Activated naive CD8-positive, alpha-beta T cell treated with anti-CD3 and anti-CD28 coated beads, Interleukin-2, amount 50 U/mL, for 16 hours (primary cell): ENCODE data around the gene MMP24.
"Not testable (repeated sequence)": the region's sequence is repeated elsewhere in the genome, so short reads cannot be mapped to it uniquely, and the experiment has no call there.

ENCODE experiments used
- DNase-seq: peaks from one replicate; pipeline ENCODE4 v3.0.0-alpha.2; 2020; ENCODE audit warnings: low read depth, low spot score

MMP24 gene

DNA sequence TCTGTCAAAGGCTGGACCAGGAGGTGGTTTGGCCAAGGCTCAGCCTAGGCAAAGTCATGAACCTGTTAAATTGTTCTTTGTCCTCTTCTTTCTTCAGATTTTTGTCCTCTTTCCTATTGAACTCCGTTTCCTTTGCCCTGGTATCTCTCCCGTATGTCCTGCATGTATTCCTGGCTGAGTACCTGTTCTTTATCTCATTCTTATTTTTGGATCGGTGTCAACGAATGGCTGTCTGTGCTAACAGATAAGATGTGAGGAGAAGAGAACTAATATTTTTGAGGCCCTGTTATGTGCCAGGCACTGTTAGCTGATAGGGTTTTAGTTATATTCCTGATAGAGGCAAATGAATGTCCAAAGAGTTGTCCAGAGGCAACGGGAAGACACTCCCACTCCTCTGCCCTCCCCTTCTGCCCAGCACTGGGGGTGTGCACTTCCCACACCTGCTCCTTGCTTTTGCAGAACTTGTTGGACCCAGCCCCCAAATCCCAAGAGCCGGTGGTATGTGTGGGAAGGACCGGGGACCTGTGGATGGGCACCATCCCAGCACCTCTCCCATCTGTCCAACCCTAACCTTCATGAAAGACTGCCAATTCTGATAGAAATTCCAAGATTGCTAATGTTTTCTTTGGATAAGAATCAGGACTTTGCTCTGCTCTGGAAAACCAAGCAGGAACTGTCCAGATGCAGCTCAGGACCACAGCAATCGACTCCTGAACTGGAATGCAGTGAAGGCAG lies 30.9 kb downstream of the MMP24 start:
- DNase-seq: no peak

DNA sequence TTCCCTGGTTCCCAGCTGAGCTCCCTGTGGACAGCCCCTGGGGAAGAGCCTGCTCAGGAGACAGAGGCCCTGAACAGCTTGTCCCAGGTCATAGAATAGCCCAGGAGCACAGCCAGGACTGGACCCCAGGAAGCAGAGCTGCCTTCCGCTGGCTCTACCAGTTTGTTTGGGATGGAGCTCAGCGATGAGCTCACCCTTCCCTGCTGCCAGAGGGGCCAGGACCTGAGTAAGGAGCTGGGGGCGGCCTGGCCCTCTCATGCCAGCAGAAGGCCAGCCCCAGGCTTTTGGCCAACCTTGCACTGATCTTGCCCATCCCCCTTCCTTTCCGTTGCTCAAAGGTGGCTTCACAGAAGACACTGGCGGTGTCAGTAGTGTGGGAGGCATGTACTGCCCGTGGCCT lies 33.9 kb downstream of the MMP24 start:
- DNase-seq: no peak

DNA sequence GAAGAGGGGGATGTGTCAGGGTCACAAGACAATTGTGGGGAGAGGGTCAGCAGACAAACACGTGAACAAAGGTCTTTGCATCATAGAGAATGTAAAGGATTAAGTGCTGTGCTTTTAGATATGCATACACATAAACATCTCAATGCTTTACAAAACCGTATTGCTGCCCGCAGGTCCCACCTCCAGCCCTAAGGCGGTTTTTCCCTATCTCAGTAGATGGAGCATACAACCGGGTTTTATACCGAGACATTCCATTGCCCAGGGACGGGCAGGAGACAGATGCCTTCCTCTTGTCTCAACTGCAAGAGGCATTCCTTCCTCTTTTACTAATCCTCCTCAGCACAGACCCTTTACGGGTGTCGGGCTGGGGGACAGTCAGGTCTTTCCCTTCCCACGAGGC lies 35.8 kb downstream of the MMP24 start:
- not testable (repeated sequence) for DNase-seq

DNA sequence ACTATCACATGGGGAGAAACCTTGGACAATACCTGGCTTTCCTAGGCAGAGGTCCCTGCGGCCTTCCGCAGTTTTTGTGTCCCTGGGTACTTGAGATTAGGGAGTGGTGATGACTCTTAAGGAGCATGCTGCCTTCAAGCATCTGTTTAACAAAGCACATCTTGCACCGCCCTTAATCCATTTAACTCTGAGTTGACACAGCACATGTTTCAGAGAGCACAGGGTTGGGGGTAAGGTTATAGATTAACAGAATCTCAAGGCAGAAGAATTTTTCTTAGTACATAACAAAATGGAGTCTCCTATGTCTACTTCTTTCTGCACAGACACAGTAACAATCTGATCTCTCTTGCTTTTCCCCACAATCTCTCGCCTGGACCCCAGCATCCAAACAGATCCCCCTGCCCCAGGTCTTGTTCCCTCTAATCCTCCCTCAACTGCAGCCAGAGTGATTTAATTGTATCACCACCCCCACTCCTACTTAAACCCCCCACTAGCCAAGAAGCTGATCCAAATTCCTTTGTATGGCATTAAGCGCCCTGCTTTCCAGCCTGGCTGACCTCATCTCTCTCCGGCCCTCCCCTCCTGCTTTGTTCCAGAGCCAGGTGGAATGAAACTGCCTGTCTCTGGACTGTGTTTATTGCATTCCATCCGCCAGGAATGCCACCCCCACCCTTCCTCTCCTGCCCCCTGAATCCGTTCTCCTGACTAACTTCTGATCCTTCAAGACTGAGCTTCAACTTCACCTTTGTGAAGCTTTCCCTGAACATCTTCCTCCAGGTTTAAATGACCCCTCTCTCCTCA lies 36.4 kb downstream of the MMP24 start:
- DNase-seq: not testable (repeated sequence)

DNA sequence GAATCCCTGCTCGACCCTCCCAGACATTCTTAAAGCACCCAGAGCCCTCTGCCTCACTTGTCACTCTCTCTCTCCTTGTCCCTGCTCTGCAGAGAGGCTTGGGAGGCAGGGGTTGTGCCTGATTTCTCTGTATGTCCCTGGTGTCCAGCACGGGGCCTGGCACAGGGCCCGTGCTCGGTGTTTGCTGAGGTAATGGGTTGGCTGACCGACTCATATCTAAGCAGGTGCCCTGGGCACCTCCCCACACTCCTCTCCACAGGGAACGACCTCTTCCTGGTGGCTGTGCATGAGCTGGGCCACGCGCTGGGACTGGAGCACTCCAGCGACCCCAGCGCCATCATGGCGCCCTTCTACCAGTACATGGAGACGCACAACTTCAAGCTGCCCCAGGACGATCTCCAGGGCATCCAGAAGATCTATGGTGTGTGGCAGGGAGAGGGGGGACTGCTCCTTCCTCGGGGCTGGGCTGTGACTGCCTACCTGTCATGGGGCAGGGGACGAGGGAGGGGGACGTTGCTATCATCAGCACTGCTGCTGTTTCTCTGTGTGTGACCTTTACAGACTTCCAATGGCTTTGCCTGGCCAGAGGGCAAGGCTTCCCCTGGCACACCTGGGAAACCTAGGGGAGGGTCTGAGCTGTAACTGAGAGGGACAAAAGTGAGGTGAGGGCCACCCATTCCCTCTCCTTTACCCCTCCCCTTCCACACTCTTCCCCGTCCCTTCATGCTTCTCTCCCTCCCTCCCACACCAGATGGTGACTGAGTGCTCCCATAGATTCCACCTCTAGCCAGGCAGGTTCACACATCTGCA lies 37.2 kb downstream of the MMP24 start:
- DNase-seq: no peak

DNA sequence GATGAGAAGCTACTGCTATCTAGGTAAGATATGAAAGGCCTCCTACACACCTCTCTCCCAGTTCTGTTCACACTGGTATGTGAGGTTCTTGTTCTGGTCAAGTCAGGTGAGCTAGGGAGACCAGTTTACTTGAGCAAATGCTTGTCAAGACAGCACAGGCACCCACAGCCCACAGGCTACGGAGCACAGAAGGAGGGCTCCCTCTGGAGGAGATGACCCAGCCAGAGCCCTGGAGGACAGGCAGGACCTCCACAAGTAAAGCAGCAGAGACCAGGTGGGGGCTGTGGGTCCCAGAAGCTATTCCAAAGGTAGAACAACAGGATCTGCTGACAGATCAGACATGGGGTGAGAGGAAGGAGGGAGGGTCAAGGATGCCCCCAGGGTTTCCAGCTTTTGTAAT lies 38.3 kb downstream of the MMP24 start:
- DNase-seq: no peak

DNA sequence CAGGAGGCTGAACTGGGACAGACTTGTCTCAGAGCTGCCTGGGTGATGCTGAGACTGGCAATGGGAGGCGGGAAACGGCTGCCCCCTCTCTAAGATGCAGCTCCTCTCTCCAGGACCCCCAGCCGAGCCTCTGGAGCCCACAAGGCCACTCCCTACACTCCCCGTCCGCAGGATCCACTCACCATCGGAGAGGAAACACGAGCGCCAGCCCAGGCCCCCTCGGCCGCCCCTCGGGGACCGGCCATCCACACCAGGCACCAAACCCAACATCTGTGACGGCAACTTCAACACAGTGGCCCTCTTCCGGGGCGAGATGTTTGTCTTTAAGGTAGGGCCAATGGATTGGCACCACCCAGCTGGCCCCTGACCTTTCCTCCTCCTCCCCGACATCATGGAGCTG lies 40.6 kb downstream of the MMP24 start:
- no peak for DNase-seq

DNA sequence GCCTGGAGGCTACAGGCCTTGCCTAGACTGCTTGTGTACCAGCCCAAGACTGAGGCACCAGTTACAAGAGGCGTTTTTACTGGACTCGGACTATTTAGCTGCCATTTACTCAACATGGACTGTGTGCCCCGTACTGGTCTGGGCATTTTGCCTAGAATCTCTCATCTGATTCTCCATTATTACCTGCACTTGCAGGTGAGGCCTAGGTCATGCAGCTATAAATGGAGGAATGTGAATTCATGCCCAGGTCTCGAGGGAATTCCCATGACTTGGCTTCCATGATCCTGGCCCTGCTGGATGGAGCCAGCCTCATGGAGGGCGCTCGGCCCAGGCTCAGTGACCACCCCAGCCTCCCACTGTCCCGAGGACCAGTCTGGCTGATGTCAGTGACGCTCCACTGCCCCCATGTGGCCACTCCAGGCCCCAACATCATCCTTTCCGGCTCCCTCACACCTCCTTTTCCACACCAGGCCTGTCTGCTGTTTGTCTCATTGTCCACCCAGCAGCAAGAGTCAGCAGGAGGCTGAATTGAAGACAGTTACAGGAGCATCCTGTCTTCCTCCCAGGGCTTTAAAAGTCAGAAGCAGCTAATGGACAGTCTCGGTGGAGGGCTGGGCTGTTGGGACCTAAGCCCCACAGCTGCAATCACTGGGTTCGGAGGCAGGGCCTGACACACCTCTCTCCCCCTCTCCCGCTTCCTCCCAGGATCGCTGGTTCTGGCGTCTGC lies 42.7 kb downstream of the MMP24 start:
- no peak for DNase-seq

DNA sequence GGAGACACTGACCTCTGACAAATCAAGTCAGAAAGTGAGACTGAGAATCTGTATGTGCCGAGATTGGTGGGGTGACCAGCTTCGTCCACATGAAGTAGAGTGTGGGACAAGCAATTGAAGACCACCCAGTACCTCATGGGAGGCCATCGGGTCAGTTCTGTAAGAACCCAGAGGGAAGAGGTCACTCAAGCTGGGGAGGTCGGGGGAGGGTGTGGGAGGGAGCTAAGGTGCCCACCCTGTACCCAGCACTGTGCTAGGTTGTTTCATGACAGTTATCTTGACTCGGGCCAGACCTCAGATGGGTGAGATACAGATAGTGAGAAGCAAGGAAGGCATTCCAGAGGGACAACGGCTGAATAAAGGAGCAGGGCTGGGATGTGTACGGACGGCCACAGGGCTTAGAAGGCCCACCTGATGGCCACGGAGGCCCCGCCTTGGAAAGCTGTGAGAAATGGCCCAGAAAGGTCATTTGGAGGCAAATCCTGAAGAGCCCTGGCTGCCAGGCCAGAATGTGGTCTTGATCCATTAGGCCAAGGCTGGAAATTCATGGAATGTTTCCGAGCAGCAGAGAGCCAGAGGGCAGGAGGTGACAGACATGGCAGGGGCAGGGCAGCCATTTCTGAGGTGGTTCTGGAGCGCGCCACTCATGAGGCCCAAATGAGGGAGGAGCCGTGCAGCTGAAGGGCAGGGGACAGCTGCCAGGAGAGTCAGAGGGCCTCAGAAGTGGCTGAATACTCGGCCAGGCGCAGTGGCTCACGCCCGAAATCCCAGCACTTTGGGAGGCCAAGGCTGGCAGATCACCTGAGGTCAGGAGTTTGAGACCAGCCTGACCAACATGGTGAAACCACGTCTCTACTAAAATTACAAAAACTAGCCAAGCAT lies 43.8 kb downstream of the MMP24 start:
- DNase-seq: no peak

DNA sequence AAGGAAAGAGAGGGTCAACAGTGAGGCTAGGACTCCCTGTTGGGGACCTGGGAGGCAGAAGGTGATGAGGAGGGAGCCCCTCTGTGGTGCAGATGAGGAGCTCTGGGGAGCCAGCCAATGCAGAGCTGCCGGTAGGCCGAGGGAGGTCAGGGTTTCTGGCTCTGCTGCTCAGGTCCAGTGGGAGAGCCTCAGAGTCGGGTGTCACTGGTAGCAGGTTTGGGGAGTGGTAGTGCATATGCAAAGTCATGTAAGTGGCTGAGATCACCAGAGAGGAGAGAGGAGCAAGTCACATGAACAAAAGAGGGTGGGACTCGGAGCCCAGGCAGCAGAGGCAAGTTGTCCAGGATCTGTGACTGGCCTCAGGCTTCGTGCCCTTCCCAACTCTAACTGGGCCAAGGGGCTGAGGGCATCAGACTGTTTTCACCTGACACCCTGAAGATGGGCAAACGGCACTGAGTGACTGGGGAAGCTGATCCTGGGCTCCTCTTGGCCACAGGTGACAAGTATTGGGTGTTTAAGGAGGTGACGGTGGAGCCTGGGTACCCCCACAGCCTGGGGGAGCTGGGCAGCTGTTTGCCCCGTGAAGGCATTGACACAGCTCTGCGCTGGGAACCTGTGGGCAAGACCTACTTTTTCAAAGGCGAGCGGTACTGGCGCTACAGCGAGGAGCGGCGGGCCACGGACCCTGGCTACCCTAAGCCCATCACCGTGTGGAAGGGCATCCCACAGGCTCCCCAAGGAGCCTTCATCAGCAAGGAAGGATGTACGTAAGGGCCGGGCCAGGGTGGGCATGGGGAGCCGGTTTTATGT lies 44.8 kb downstream of the MMP24 start:
- DNase-seq: no peak

DNA sequence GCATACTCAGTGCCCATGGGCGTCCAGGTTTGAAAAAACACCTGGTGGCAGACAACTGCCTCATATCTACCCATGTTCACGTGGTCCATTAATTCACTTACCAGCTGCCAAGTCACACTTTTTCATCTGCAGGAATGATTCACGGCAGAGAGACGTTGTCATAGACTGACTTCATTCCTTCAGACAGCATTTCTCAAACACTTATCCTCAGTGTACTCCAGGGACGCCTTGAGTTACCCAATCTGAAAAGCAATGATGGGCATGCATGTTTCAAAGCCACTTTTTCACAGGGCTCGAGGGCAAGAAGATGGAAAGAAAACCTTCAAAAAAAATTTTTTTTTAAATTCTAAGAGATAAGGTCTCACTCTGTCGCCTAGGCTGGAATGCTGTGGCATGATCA lies 45.4 kb downstream of the MMP24 start:
- no peak for DNase-seq

DNA sequence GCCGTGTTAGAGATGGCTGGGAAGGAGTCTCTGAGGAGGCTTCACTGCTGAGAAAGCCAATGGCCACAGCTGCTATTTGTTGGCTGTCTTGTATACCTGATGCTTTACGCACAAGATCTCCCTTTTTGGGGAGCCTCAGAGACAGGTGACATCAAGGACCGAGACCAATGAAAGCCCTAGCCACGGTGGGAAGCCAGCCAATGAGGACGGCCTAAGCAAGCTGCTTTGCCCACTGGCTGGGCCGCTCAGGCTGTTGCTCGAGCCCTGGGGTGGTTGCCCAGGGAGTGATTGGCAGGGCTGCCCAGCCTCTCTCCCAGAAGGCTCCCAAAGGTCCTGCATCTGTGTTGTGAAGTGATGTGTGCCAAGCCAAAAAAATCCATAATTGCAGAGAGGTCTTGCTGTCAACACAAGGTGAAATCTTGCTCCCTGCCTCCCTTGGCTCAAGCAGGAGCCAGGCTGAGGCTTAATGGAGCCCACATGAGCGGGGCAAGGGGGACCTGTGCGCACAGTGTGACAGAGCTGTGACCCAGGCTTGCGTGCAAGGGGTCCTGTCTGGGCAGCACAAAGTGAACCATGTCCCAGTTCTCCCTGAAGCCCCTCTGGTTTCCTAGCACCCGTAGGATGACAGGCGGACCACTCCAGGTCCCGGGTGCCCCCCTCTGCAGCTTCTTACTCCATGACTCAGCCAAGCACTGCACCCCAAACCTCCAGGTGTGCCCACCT lies 47.1 kb downstream of the MMP24 start:
- DNase-seq: no peak

DNA sequence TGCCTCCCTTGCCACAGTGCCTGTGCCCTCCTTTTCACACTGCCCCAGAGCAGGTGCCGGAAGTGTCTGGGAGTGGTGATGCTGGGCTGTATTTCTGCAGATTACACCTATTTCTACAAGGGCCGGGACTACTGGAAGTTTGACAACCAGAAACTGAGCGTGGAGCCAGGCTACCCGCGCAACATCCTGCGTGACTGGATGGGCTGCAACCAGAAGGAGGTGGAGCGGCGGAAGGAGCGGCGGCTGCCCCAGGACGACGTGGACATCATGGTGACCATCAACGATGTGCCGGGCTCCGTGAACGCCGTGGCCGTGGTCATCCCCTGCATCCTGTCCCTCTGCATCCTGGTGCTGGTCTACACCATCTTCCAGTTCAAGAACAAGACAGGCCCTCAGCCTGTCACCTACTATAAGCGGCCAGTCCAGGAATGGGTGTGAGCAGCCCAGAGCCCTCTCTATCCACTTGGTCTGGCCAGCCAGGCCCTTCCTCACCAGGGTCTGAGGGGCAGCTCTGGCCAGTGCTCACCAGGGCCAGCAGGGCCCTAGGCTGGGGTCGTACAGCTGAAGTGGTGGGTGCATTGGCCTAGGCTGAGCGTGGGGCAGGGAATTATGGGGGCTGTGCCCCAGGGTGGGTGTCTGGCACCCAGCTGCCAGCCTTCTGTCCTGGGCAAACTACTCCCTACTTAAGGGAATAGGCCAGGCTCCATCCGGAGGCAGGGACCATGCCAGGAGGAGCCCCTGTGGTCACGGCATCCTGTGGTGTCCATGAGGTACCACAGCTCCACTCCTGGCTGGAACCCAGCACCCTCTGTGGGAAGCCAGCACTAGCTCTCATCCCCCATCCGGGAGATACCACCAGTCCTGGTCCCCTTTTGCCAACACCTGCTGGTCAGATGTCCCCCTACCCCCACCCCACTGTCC lies 47.9 kb downstream of the MMP24 start:
- no peak for DNase-seq

DNA sequence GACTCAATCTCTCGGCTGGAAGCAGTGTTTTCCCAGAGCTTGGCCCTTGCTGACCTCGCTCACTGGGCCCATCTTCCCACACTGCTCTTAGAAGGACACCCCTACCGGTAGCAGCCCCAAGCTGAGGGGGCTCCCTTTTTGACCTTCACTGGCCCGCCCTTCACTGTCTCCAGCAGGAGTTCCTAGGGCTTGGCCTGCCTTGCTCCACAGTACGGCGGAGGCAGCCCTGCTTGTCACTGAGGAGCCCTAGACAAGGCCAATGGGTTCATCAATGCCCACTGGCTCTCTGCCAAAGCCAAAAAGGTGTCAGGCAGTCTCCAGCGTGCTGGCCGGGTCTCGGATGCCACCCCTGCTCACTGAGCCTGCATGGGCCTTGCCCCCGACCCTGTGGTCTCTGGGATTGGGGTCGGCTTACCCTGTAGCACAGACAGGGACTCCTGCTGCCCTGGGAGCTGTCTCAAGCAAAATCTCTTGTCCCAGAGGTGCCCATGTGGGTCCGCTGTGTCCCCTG lies 49.3 kb downstream of the MMP24 start:
- no peak for DNase-seq

DNA sequence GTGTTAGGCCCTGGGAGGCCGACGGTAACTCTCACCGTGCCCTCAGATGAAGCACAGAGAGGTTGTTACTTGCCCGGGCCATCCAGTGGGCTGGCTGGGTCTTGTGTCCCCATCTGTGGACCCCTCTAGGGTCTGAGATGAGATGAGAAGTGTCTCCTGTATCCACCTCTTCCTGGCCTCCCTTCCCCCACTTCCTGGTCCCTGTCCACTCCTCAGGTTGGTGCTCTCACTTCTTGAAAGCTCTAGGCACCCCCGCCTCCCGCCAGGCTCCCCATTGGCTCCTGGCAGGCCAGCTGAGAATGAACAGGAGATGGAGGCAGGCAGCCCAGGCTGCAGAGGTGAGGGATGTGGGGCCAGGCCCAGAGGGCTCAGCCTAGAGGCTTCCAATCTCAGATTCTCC lies 49.9 kb downstream of the MMP24 start:
- DNase-seq: no peak

DNA sequence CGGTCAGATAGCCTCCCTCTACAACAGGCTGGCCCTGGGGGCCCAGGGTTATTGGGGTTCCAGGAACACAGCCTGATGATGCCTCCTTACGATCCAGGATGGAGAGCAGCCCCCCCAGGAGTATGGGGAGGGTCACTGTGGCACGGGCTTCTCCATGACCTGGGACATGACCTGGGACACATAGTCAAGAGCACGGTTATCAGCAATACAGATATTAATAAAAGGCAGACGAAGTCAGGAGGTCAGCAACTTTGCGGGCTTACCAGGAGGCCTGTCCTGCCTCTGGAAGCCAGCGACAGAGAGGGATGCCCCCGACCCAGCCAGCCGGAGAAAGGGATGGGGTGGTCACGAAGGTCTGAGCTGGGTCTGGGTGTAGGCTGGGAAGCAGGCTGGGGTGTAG lies 50.6 kb downstream of the MMP24 start:
- DNase-seq: no peak

DNA sequence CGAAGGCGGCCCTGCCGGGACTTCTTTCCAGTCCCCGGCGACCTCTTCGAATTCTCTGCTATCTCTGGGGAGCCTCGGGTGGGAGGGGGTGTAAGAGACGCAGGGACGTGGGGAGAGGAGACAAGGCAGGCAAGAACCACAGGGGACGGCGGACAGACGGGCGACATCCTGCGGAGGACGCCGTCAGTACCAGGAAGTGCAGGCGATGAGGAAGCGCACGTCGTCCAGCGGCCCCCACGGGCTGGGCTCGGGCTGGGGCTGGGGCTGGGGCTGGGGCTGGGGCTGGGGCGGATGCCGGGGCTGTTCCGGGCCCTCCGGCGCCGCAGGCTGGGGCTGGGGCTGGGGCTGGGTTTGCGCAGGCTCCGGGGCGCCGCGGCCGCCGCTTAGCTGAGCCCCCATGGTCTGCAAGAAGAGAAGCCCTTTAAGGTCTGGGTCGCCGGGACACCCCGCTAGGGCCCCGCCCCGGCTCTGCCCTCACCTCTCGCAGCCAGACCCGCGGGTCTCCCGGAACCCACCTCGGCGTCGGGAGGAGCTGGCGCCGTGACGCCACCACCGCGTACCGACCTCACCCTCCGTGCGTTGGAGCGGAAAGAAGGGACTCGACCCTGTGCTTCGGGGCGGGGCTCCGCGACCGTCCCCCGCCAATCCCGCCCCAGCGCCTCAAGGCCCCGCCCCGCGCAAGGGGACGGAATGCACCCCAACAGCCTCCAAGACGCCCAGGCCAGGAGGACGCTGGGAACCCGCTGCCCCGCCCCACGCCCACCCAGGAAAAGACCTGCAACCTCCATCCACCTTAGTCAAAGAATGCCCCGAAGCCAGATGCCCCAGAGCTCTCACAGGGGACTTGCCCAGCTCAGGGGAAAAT lies 51.3 kb downstream of the MMP24 start, which contains the start of gene MMP24OS:
Gene MMP24OS (minus strand): TSS at position 592 of the 865 bp plus-strand sequence. CDS start 193 bp downstream, at position 399.
- DNase-seq: peak; percentile 76
